Calu3 (cell line): Measurements from ENCODE around the gene CHTOP. TPM values are rescaled to one million over a fixed set of nuclear protein-coding genes. Genes with fewer than 3 reads are reported as not detected.
A peak's percentile ranks its signal among the peaks of the same experiment; 100 is the strongest.
"Not testable (repeated sequence)": the region's sequence is repeated elsewhere in the genome, so short reads cannot be mapped to it uniquely, and the experiment has no call there.

Experiments
- BruUV-seq: library from RNA; stranded (reverse); fragments of 400-500 nt; replicated peaks from 2 replicates; lab custom pipeline; 2021; lab: Mats Ljungman, UMichigan
- CTCF ChIA-PET: fragments of 300-600 bp; sonication (Branson Sonifier 250); formaldehyde crosslinking; loops from one replicate; lab custom pipeline; 2022; ENCODE audit warnings: antibody characterized with exemption; lab: Charles Lee
- DNase-seq: peaks from one replicate; pipeline ENCODE4 v3.0.0; 2022
- H3K27ac Mint-ChIP-seq: one replicate; pipeline ENCODE4 v1.8.0; 2022; ENCODE audit warnings: mixed read lengths; ENCODE audit not compliant: unreplicated experiment
- H3K27me3 Mint-ChIP-seq: one replicate; pipeline ENCODE4 v1.8.0; 2022; ENCODE audit warnings: mixed read lengths; ENCODE audit not compliant: unreplicated experiment
- H3K36me3 Mint-ChIP-seq: one replicate; pipeline ENCODE4 v1.8.0; 2022; ENCODE audit warnings: mild to moderate bottlenecking, moderate library complexity, mixed read lengths; ENCODE audit not compliant: insufficient read depth, unreplicated experiment
- H3K4me1 Mint-ChIP-seq: one replicate; pipeline ENCODE4 v1.8.0; 2022; ENCODE audit warnings: mild to moderate bottlenecking, low read depth, mixed read lengths; ENCODE audit not compliant: unreplicated experiment
- H3K4me3 Mint-ChIP-seq: one replicate; pipeline ENCODE4 v1.8.0; 2022; ENCODE audit warnings: mild to moderate bottlenecking, low read depth, moderate library complexity, mixed read lengths; ENCODE audit not compliant: unreplicated experiment
- H3K9me3 Mint-ChIP-seq: one replicate; pipeline ENCODE4 v1.8.0; 2022; ENCODE audit warnings: low read depth, mixed read lengths; ENCODE audit not compliant: unreplicated experiment
- intact Hi-C: fragments of 100-400 bp; cut with micrococcal nuclease; formaldehyde crosslinking; loops from one replicate; pipeline ENCODE4 v1.10.0; 2022; ENCODE audit not compliant: unreplicated experiment
- total RNA-seq: library from RNA; stranded (reverse); gene quantifications from 2 replicates; pipeline ENCODE4 v1.2.3, GENCODE V29; 2022
- TF ChIP-seq, protein P1 (sequence below): fragments of 200-600 bp; IDR thresholded peaks from one replicate; pipeline ENCODE4 v1.8.0; 2022; ENCODE audit warnings: antibody characterized with exemption; ENCODE audit not compliant: unreplicated experiment

The CHTOP gene
- total RNA-seq, 1 experiment from 2014 or later, result 100 TPM

- no peak for DNase-seq
- intact Hi-C loops, result no loop called here
Observed at GRCh38 chr1:153661111-153661708, 27.3 kb downstream of the CHTOP start.

DNA sequence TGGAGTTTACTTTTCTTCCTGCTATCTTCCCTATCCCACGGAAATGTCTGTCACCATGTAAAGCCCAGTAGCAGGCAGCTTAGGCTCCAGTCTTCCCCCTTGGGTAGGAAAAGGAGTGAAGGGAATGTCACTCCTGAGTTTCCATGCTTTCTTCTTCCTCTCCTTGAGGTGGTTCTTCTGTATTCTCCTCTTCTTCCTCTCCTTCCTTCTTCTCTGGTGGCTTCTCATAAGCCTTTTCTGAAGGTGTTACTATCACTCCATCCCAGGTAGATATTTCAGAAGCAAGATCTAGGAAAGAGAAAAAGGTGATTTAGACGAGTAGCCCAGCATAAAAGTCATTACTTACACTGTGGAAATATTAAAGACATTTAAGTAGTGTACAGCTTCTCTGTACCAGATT is 28.4 kb downstream of the CHTOP start:
- H3K27me3 Mint-ChIP-seq, result no peaks in the 10 kb centered on the region
- no peak overlapping the region for H3K27ac Mint-ChIP-seq
- TSS peak; percentile 34 for BruUV-seq
- H3K9me3 Mint-ChIP-seq, result no peaks in the 10 kb centered on the region
- H3K4me3 Mint-ChIP-seq, result no peak overlapping the region
- CTCF ChIA-PET, result no interaction called here
- peaks cover 77% of the 10 kb centered on the region for H3K36me3 Mint-ChIP-seq
- intact Hi-C loops, result no loop called here
- no peak for DNase-seq
- H3K4me1 Mint-ChIP-seq, result peaks cover 8% of the 10 kb centered on the region
- TF ChIP-seq, protein P1, sequence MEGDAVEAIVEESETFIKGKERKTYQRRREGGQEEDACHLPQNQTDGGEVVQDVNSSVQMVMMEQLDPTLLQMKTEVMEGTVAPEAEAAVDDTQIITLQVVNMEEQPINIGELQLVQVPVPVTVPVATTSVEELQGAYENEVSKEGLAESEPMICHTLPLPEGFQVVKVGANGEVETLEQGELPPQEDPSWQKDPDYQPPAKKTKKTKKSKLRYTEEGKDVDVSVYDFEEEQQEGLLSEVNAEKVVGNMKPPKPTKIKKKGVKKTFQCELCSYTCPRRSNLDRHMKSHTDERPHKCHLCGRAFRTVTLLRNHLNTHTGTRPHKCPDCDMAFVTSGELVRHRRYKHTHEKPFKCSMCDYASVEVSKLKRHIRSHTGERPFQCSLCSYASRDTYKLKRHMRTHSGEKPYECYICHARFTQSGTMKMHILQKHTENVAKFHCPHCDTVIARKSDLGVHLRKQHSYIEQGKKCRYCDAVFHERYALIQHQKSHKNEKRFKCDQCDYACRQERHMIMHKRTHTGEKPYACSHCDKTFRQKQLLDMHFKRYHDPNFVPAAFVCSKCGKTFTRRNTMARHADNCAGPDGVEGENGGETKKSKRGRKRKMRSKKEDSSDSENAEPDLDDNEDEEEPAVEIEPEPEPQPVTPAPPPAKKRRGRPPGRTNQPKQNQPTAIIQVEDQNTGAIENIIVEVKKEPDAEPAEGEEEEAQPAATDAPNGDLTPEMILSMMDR, result no peak

More at GRCh38 chr1:153661111-153661708, 27.3 kb downstream of the CHTOP start:
- H3K27me3 Mint-ChIP-seq, result no peaks in the 10 kb centered on the region
- peaks cover 72% of the 10 kb centered on the region for H3K36me3 Mint-ChIP-seq
- BruUV-seq, result TSS peak; percentile 3
- H3K27ac Mint-ChIP-seq, result no peak overlapping the region
- CTCF ChIA-PET, result no interaction called here
- H3K4me3 Mint-ChIP-seq, result no peak overlapping the region
- no peaks in the 10 kb centered on the region for H3K9me3 Mint-ChIP-seq
- H3K4me1 Mint-ChIP-seq, result peaks cover 8% of the 10 kb centered on the region
- TF ChIP-seq, protein P1, result no peak

- BruUV-seq, result no TSS peak
Observed at GRCh38 chr1:153663211-153663610, 29.3 kb downstream of the CHTOP start.

DNA sequence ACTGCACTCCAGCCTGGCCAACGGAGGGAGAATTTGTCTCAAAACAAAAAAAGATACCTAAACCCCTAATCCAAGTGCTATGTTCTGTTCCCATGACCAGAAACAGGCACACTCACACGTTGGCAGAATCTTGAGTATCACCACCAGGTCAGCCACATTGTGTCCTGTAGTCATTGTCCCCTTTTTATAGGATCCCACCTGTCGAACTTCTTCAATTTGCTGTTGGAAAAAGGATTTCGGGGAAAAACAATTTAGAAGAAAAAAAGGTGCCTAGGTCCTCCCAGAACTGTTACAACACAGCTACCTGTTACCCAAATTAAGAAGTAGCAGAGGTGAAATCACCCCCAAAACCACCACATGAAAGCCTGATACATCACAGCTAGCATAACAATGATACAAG is 33.6 kb downstream of the CHTOP start:
- H3K27me3 Mint-ChIP-seq, result no peaks in the 10 kb centered on the region
- no peak overlapping the region for H3K4me3 Mint-ChIP-seq
- intact Hi-C loops, result no loop called here
- DNase-seq, result no peak
- H3K27ac Mint-ChIP-seq, result no peak overlapping the region
- H3K9me3 Mint-ChIP-seq, result no peaks in the 10 kb centered on the region
- H3K4me1 Mint-ChIP-seq, result peaks cover 11% of the 10 kb centered on the region
- TF ChIP-seq, protein P1, result no peak
- CTCF ChIA-PET, result no interaction called here
- H3K36me3 Mint-ChIP-seq, result peaks cover 43% of the 10 kb centered on the region
- no TSS peak for BruUV-seq

More at GRCh38 chr1:153663211-153663610, 29.3 kb downstream of the CHTOP start:
- TF ChIP-seq, protein P1, result no peak
- Mint-ChIP-seq H3K36me3 (peaks cover 76% of the 10 kb centered on the region), H3K27me3 (no peaks in the 10 kb centered on the region), H3K27ac (no peak overlapping the region), H3K9me3 (no peaks in the 10 kb centered on the region), H3K4me1 (peaks cover 8% of the 10 kb centered on the region), H3K4me3 (no peak overlapping the region)
- intact Hi-C loops, result no loop called here
- DNase-seq, result no peak
- CTCF ChIA-PET, result interaction anchor here (0.7 kb wide), 1 partner anchor 20 kb away, joined by 3 read pairs; no protein-coding TSS in a partner anchor

GRCh38 chr1:153668672-153669071 is 34.8 kb downstream of the CHTOP start:
- Mint-ChIP-seq H3K4me3 (peak overlapping the region; percentile 4), H3K36me3 (peaks cover 31% of the 10 kb centered on the region), H3K4me1 (peaks cover 11% of the 10 kb centered on the region), H3K27ac (peak overlapping the region; percentile 50)
- CTCF ChIA-PET, DNase-seq, BruUV-seq, H3K27me3 Mint-ChIP-seq, H3K9me3 Mint-ChIP-seq, intact Hi-C loops: not testable (repeated sequence)
